Testis (tissue), 2 donors: ENCODE data around the gene CYP4F11.

Source experiments
- CTCF ChIP-seq, 3 experiments: fragments of 450-650 bp in 2 of 3; fragments of 200-600 bp in 1 of 3; sonication (generic) in 1 of 3; IDR thresholded peaks; one replicate each; pipeline ENCODE4 v1.5.1; 2016 to 2019; ENCODE audit warnings: antibody characterized with exemption in 3 of 3, mild to moderate bottlenecking in 2 of 3, moderate library complexity in 1 of 3
- POLR2A ChIP-seq: fragments of 450-650 bp; IDR thresholded peaks from one replicate; pipeline ENCODE4 v1.6.1; 2017; ENCODE audit warnings: antibody characterized with exemption, mild to moderate bottlenecking, moderate library complexity

- TF ChIP-seq CTCF (IDR thresholded peaks at IDR 0.05) (no peak), POLR2A (no peak)
These were observed 48.4 kb downstream of the CYP4F11 start for GRCh38 chr19:15885919-15886318.
